ENCODE results near the gene TRA2A.

DNA sequence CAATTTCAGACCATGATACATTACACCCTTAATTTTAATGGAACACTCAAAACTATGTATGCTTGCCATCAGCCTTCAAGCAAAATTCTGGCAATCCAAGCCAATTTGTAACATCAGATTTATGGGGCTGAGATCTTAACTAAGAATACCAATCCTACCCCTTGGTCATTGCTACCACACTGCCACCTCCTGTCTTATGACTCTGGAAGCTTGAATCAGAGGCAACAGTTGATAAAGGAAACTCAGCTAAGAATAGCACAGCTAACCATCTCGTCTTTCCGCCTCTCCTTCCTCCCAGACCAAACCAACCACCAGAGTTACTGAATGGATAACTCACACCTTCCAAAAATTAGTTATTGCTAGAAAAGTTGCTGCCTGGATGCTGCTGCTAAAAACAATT, 68.9 kb downstream of the TRA2A start:
- TF ChIP-seq, protein P1, sequence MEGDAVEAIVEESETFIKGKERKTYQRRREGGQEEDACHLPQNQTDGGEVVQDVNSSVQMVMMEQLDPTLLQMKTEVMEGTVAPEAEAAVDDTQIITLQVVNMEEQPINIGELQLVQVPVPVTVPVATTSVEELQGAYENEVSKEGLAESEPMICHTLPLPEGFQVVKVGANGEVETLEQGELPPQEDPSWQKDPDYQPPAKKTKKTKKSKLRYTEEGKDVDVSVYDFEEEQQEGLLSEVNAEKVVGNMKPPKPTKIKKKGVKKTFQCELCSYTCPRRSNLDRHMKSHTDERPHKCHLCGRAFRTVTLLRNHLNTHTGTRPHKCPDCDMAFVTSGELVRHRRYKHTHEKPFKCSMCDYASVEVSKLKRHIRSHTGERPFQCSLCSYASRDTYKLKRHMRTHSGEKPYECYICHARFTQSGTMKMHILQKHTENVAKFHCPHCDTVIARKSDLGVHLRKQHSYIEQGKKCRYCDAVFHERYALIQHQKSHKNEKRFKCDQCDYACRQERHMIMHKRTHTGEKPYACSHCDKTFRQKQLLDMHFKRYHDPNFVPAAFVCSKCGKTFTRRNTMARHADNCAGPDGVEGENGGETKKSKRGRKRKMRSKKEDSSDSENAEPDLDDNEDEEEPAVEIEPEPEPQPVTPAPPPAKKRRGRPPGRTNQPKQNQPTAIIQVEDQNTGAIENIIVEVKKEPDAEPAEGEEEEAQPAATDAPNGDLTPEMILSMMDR (IDR thresholded peaks at IDR 0.05): no peak
- TF ChIP-seq POLR2A (IDR thresholded peaks at IDR 0.05): no peak
